IPS-20b (cell line): ENCODE results near the gene CHRNG.

ENCODE experiments used
- H3K27ac ChIP-seq: one replicate; pipeline ENCODE4 v1.5.1; 2013; ENCODE audit warnings: low read length
- H3K27me3 ChIP-seq: 2 replicates; pipeline ENCODE4 v1.6.1; 2013; ENCODE audit warnings: mild to moderate bottlenecking, low read length, inconsistent platforms; ENCODE audit not compliant: insufficient read depth
- H3K36me3 ChIP-seq: 2 replicates; pipeline ENCODE4 v1.6.1; 2013; ENCODE audit warnings: low read depth, mild to moderate bottlenecking, inconsistent platforms, low read length, moderate library complexity; ENCODE audit not compliant: insufficient read depth
- H3K4me1 ChIP-seq: 2 replicates; pipeline ENCODE4 v1.6.1; 2013; ENCODE audit warnings: mild to moderate bottlenecking, control low read depth, inconsistent platforms, low read length, moderate library complexity; ENCODE audit not compliant: insufficient read depth
- H3K4me3 ChIP-seq: 2 replicates; pipeline ENCODE4 v1.5.1; 2013; ENCODE audit warnings: mild to moderate bottlenecking, low read length, inconsistent platforms
- H3K9ac ChIP-seq: 2 replicates; pipeline ENCODE4 v1.6.1; 2013; ENCODE audit warnings: low read depth, mild to moderate bottlenecking, inconsistent platforms, low read length, moderate library complexity
- H3K9me3 ChIP-seq: 2 replicates; pipeline ENCODE4 v1.6.1; 2013; ENCODE audit warnings: mild to moderate bottlenecking, low read depth, low read length, inconsistent platforms; ENCODE audit not compliant: insufficient read depth

The CHRNG gene

GRCh38 chr2:232523402-232523681 lies 16.1 kb upstream of the CHRNG start:
- Histone ChIP-seq H3K9ac (no peak overlapping the region), H3K4me3 (peak overlapping the region; percentile 60), H3K27ac (no peak overlapping the region), H3K9me3 (no peaks in the 10 kb centered on the region), H3K27me3 (peaks cover 75% of the 10 kb centered on the region), H3K4me1 (no peaks in the 10 kb centered on the region), H3K36me3 (no peaks in the 10 kb centered on the region)

GRCh38 chr2:232523682-232524597 lies 15.6 kb upstream of the CHRNG start:
- H3K4me3 ChIP-seq, result peak overlapping the region; percentile 60
- H3K9ac ChIP-seq, result no peak overlapping the region
- H3K9me3 ChIP-seq, result no peaks in the 10 kb centered on the region
- H3K36me3 ChIP-seq, result no peaks in the 10 kb centered on the region
- peaks cover 76% of the 10 kb centered on the region for H3K27me3 ChIP-seq
- no peak overlapping the region for H3K27ac ChIP-seq
- H3K4me1 ChIP-seq, result no peaks in the 10 kb centered on the region

- Histone ChIP-seq H3K27me3 (peaks cover 69% of the 10 kb centered on the region), H3K4me1 (no peaks in the 10 kb centered on the region), H3K27ac (no peak overlapping the region), H3K36me3 (no peaks in the 10 kb centered on the region), H3K4me3 (no peak overlapping the region), H3K9ac (no peak overlapping the region), H3K9me3 (no peaks in the 10 kb centered on the region)
Measured at GRCh38 chr2:232524771-232525170, 14.7 kb upstream of the CHRNG start.

- Histone ChIP-seq H3K9me3 (no peaks in the 10 kb centered on the region), H3K27ac (no peak overlapping the region), H3K4me3 (no peak overlapping the region), H3K27me3 (peaks cover 66% of the 10 kb centered on the region), H3K9ac (no peak overlapping the region), H3K4me1 (no peaks in the 10 kb centered on the region), H3K36me3 (no peaks in the 10 kb centered on the region)
Measured at GRCh38 chr2:232525199-232525598, 14.3 kb upstream of the CHRNG start.

GRCh38 chr2:232525791-232526371 lies 13.6 kb upstream of the CHRNG start, which contains the start of gene CHRND:
Gene CHRND, plus strand, starts transcription at chr2:232526160. Its CDS starts 56 bp downstream, at chr2:232526216.
- Histone ChIP-seq H3K9ac (no peak within 1 kb of the TSS), H3K27ac (no peak within 1 kb of the TSS), H3K9me3 (no peaks in the 10 kb centered on the region), H3K27me3 (peaks cover 60% of the 10 kb centered on the region), H3K36me3 (no peaks in the 10 kb centered on the region), H3K4me3 (no peak within 1 kb of the TSS), H3K4me1 (no peaks in the 10 kb centered on the region)

- Histone ChIP-seq H3K4me3 (no peak overlapping the region), H3K27me3 (peaks cover 54% of the 10 kb centered on the region), H3K36me3 (no peaks in the 10 kb centered on the region)
Measured at GRCh38 chr2:232526372-232526941, 13.0 kb upstream of the CHRNG start.

GRCh38 chr2:232527905-232528470 lies 11.5 kb upstream of the CHRNG start:
- no peak overlapping the region for H3K4me3 ChIP-seq
- no peaks in the 10 kb centered on the region for H3K9me3 ChIP-seq
- H3K4me1 ChIP-seq, result no peaks in the 10 kb centered on the region
- peaks cover 38% of the 10 kb centered on the region for H3K27me3 ChIP-seq
- H3K36me3 ChIP-seq, result no peaks in the 10 kb centered on the region
- H3K27ac ChIP-seq, result no peak overlapping the region
- H3K9ac ChIP-seq, result no peak overlapping the region

More at GRCh38 chr2:232526372-232526941, 13.0 kb upstream of the CHRNG start:
- no peaks in the 10 kb centered on the region for H3K4me1 ChIP-seq
- H3K9me3 ChIP-seq, result no peaks in the 10 kb centered on the region
- no peak overlapping the region for H3K9ac ChIP-seq
- H3K27ac ChIP-seq, result no peak overlapping the region

- Histone ChIP-seq H3K4me3 (no peak overlapping the region), H3K27ac (no peak overlapping the region), H3K4me1 (no peaks in the 10 kb centered on the region), H3K9me3 (no peaks in the 10 kb centered on the region), H3K27me3 (peaks cover 29% of the 10 kb centered on the region), H3K36me3 (no peaks in the 10 kb centered on the region), H3K9ac (no peak overlapping the region)
Measured at GRCh38 chr2:232528746-232529460, 10.6 kb upstream of the CHRNG start.

- Histone ChIP-seq H3K9me3 (no peaks in the 10 kb centered on the region), H3K27ac (no peak overlapping the region), H3K4me1 (no peaks in the 10 kb centered on the region), H3K4me3 (no peak overlapping the region), H3K36me3 (no peaks in the 10 kb centered on the region), H3K27me3 (peaks cover 19% of the 10 kb centered on the region), H3K9ac (no peak overlapping the region)
Measured at GRCh38 chr2:232529806-232530547, 9.5 kb upstream of the CHRNG start.

- H3K36me3 ChIP-seq, result no peaks in the 10 kb centered on the region
- H3K27me3 ChIP-seq, result peaks cover 16% of the 10 kb centered on the region; the same call in 1 of the 2 replicates
- H3K27ac ChIP-seq, result no peak overlapping the region
- H3K9me3 ChIP-seq, result no peaks in the 10 kb centered on the region
- no peaks in the 10 kb centered on the region for H3K4me1 ChIP-seq
- no peak overlapping the region for H3K9ac ChIP-seq
- no peak overlapping the region for H3K4me3 ChIP-seq
Measured at GRCh38 chr2:232530626-232531260, 8.7 kb upstream of the CHRNG start.
